Measurements from ENCODE around the gene SLC26A11.

The SLC26A11 gene

DNA sequence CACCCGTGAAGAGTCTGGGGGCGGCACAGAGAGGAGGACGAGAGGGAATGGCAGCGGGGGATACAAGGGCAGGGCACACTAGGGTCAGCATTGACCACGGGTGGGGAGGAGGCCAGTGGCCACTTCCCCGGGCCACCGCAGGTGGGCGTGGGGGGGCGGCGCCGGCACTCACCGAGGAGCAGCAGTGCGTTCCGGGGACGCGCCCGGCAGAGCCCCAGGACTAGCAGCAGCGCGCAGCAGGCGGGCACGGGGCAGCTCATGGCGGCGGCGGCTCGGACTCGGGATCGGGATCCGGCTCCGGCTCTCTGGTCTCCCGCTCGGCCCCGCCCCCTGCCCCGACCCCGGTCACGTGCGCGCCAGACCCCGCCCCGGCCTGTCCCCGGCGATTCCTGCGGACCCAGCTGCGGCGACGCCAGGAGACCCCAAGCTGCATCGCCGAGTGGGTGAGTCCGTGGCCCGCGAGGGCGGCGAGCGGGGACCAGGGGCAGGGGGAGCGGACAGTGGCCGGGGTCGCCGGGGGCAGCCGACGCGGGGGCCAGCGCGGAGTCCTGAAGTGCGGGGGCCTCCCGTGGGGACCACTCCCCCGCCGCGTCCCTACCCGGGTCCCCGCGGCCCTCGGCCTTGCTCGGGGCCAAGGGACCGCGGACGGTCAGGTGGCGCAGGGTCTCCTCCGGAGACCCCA lies at the start of gene SLC26A11, which contains the start of gene SGSH:
SLC26A11 (plus strand) TSS at position 374 of the 682 bp plus-strand sequence. CDS start 1,134 bp downstream, outside the sequence.
SGSH (minus strand) TSS at position 280 of the 682 bp plus-strand sequence; CDS start at position 260, 20 bp downstream.
- in situ Hi-C loops (cut with MboI; ENCODE audit: low sequenced_read_pairs): no loop called here

DNA sequence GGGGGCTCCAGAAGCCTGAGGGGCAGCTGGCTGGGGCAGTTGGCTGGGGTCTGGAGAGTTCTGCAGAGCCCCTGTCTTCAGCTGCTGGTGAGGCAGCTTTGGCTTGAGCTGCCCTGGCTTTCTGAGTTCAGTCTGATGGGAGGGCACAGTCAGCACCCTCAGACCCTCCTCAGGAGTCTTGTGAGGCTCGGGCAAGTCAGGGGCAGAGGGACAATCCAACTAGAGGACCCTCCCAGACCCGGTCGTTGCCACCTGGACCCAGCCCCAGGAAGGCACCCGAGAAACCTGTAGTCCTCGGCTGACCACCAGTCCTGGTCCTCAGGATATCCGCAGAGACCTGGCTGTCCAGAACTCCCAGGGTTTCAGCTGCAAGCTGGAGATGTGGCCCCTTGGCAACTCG lies 48.5 kb upstream of the SLC26A11 start:
- in situ Hi-C loops (cut with MboI; ENCODE audit: low sequenced_read_pairs): no loop called here

DNA sequence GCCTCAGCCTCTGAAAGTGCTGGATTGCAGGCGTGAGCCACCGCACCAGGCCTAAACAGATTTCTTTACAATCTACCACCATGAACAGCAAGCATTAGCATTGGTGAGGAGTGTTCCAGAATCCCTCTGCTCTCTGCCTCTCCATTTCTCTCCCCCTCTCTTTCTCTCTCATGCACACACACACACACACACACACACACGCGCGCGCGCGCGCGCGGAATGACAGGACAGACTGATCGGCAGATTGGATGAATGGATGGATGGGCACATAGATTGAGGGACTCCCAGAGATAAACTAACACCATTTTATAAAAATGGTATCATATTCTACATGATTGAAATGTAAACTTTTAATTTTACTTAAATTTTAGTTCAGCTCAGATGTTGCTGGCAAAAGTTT lies 47.1 kb upstream of the SLC26A11 start:
- in situ Hi-C loops (cut with MboI; ENCODE audit: low sequenced_read_pairs): no loop called here

DNA sequence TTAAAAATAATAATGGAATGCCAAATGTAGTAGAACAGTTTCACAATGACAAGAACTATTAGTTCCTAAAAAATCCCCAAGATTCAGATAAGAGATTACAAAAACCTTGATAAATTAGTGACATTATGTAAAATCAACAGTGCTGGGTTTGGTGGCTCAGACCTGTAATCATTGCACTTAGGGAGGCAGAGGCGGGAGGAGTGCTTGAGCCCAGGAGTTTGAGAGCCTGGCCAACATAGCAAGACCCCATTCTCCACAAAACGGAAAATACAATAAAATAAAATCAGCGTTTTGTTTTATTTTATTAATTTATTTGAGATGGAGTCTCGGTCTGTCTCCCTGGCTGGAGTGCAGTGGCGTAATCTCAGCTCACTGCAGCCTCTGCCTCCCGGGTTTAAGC lies 46.3 kb upstream of the SLC26A11 start:
- in situ Hi-C loops (cut with MboI; ENCODE audit: low sequenced_read_pairs): no loop called here

DNA sequence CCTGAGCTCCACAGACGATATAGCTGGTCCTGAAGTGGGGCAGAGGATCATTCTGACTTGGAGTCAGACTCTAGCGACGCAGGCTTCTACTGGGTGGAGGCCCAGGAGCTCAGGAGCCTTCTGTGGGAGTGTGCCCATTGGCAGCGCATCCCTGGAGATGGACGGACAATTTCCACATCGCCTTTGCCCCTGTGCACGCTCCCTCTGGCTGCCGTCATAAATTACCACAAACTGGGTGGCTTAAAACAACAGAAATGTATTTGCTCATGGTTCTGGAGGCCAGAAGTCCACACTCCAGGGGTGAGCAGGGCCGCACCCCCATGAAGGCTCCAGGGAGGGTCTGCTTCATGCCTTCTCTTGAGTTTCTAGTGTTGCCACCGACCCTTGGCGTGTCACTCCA lies 43.5 kb upstream of the SLC26A11 start:
- in situ Hi-C loops (cut with MboI; ENCODE audit: low sequenced_read_pairs): no loop called here

DNA sequence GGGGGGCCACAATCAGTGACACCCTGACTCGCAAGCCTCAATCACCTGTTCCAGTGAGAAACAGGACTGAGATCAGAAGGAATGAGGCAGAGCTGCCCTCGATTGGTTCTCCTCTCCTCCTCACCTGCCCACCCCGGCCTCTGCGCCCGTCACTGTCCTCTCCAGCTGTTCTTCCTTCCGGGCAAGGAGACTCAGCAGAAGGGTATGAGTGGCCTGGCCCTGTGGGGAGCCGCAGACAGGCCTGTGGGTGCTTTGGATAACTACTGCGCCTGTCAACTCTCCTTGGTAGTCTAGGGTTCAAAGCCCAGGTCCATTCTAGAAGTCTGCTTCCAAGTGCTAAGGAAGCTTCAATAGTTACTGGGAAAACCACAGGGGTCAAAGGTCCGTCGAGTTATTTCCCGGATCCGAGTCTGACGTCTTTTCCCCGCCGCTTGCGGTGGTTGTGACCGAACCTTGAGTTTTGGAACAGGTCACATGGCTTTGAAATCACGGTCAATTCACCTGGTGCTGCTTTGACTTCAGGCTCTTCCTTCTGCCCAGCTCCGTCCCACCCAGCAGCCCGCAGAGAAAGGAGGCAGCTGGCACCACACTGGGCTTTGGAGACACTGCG lies 42.1 kb upstream of the SLC26A11 start:
- in situ Hi-C loops (cut with MboI; ENCODE audit: low sequenced_read_pairs): no loop called here

DNA sequence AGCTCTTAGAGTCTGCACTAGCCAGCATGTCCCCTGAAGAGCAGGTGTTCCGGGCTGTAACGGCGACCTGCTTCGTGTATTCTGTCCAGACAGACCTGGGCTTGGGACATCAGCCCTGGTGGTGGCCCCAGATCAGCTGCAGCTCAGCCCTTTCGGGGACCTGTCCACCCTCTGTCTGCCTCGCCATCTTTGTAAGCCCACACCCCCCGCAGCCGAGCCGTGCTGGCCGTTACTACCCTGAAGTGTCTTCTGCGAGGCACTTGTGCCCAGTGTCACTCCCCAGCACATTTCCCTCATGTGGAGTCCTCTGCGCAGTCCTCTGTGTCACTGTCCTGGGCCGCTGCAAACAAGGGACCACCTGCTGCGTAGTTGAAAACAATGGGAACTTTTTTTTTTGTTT lies 40.0 kb upstream of the SLC26A11 start:
- in situ Hi-C loops (cut with MboI; ENCODE audit: low sequenced_read_pairs): no loop called here

DNA sequence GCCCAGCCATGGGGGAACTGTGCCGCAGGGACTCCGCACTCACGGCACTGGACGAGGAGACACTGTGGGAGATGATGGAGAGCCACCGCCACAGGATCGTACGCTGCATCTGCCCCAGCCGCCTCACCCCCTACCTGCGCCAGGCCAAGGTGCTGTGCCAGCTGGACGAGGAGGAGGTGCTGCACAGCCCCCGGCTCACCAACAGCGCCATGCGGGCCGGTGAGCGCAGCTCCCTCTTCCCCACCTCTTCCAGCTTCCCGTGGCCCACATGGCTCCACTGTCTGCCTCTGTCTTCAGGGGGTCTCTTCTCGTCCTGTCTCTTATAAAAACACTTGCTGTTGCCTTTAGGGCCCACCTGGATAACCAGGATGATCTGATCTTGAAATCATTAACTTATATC lies 38.8 kb upstream of the SLC26A11 start:
- in situ Hi-C loops (cut with MboI; ENCODE audit: low sequenced_read_pairs): no loop called here

DNA sequence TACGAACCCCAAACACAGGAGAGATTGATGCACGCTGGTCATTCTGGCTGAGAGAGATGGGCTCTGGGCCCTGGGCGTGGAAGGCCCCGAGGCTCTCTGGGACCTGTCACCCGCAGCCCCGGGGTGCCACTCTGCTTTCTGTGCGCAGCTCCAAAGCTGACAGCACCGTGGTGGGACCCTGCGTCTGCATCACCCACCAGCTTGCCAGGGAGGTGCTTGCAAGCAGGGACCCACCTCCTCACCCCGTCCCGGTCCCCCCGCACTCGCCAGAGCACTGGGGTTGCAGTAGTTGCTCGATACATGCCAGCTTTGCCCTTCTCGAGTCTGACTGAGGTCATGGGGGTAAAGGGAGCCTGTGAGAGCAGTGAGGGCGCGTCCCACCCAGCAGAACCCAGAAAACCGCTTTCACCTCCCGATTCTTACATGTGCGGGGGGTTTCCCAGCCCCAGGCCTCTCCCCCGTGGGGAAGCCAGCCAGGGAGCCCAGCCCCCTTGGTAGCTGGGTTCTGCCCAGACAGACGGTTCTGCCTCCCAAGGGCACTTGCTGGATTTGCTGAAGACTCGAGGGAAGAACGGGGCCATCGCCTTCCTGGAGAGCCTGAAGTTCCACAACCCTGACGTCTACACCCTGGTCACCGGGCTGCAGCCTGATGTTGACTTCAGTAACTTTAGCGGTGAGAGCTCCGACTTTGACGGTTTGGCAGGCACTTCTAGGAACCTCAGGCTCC lies 37.9 kb upstream of the SLC26A11 start:
- in situ Hi-C loops (cut with MboI; ENCODE audit: low sequenced_read_pairs): no loop called here

DNA sequence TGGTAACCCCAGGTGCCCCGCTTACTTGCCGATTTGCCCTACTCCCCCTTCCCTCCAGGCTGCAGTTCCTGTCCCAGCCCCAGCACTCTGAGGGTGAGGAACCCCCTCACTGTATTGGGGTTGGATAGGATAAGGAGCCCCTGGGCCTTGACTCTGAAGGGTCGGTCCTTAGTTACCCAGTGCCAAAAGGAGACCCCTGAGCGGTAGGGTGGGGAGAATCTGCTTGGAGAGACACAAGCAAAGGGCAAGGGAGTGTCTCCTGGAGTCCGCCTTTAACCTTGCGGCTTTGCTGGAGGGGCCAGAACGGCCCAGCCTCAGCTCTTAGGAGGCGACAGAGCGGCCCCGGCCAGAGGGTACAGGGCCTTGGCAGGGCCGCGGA lies 37.4 kb upstream of the SLC26A11 start:
- in situ Hi-C loops (cut with MboI; ENCODE audit: low sequenced_read_pairs): no loop called here

DNA sequence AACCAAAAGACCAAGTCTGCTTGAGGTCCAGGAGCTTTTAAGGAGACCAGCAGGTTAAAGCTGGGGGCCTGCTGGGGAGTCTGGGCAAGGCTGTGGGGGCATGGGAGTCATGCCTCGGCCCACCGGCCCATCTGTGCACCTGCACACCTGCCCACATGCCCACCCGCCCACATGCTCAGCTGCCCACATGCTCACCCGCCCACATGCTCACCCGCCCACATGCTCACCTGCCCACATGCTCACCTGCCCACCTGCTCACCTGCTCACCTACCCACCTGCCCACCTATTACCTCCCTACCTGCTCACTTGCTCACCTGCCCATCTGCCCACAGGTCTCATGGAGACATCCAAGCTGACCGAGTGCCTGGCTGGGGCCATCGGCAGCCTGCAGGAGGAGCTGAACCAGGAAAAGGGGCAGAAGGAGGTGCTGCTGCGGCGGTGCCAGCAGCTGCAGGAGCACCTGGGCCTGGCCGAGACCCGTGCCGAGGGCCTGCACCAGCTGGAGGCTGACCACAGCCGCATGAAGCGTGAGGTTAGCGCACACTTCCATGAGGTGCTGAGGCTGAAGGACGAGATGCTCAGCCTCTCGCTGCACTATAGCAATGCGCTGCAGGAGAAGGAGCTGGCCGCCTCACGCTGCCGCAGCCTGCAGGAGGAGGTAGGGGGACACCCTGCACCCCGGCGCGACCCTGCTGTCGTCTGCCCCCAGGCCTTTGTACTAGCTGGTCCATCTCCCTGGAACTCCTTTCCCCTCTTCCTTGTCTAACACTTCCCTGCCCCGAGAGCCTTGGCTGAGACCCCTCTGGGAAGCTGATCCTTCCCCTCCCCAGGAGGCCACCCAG lies 36.4 kb upstream of the SLC26A11 start:
- in situ Hi-C loops (cut with MboI; ENCODE audit: low sequenced_read_pairs): no loop called here

DNA sequence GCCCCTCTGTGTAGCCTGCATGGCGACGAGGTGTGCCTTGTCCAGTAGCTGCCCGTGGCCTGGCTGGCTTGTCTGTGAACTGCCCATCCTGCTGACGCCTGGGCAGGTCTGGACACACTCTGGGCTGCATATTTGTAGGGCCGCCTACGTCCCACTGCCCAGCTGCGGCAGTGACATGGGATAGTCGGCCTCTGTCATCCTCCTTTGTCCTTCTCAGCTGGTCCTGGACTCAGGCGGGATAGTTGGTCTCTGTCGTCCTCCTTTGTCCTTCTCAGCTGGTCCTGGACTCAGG lies 35.9 kb upstream of the SLC26A11 start:
- in situ Hi-C loops (cut with MboI; ENCODE audit: low sequenced_read_pairs): no loop called here

DNA sequence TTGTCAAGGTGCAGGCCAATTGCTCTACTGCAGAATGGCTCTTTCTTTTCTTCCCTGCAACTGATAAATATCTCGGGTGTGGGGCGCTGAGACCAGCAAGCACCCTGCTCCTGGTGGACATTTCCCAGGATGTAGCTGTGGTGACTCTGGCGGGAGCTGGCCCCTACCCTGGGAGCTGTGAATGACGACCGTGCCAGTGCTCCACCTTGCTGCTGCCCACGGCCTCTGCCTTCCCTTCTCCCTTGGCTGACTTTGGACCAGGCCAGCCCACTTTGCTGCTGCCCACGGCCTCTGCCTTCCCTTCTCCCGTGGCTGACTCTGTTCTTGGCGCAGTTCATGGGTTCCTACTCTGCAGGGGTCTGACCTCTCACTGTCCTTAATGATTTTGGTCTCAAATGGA lies 34.3 kb upstream of the SLC26A11 start:
- in situ Hi-C loops (cut with MboI; ENCODE audit: low sequenced_read_pairs): no loop called here

DNA sequence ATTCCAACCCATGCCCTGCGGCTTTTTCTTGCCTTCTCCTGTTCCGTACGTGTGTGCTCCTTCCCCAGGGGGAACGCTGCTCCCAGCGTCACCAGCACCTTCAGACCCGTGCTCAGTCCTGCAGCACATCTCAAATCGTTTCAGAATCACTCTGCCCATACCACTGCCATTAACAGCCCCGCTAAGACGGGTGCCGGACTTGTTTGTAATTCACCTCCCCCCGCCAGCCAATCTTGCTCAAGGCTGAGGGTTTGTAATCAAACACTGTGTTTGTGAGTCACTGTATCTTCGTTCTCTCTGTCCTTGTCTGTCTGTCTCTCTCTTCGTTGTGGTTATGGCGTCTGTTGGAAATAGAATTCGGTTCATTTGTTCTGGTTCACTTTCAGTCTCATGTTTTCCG lies 33.1 kb upstream of the SLC26A11 start:
- in situ Hi-C loops (cut with MboI; ENCODE audit: low sequenced_read_pairs): no loop called here

DNA sequence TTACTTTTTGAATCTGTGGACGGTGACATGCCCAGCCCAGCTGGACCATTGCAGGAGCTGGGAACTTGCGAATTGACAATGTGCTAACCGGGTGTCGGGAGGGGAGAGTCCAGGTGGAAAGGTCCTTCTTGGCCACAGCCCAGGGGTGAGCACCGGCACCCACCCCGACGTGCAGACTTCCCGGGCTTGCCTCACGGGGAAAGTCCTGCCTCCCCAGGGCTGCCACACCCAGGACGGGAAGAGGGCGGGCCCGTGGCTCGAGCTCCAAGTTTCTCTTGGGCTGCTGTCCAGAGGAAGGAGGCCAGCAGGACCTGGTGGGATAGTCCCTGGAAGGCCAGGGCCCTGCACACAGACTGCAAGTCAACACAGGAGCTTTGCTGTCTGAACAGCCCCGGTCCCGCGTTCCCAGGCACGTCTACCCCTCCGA lies 32.7 kb upstream of the SLC26A11 start:
- in situ Hi-C loops (cut with MboI; ENCODE audit: low sequenced_read_pairs): no loop called here

DNA sequence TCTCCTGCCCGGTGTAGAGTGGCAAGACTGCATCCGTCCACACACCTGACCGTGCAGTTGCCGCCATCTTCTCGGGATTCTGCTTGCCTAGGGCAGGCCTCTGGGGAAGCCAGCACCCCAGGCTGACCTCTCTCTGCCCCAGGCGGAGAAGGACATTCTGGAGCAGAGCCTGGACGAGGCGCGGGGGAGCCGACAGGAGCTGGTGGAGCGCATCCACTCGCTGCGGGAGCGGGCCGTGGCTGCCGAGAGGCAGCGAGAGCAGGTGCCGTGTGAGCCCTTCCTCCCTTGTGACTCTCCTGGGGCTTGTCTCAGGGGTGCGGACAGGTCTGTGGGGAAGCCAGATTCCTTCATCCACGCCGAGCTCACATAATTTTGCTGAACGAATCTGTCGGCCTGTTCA lies 30.6 kb upstream of the SLC26A11 start:
- in situ Hi-C loops (cut with MboI; ENCODE audit: low sequenced_read_pairs): no loop called here

DNA sequence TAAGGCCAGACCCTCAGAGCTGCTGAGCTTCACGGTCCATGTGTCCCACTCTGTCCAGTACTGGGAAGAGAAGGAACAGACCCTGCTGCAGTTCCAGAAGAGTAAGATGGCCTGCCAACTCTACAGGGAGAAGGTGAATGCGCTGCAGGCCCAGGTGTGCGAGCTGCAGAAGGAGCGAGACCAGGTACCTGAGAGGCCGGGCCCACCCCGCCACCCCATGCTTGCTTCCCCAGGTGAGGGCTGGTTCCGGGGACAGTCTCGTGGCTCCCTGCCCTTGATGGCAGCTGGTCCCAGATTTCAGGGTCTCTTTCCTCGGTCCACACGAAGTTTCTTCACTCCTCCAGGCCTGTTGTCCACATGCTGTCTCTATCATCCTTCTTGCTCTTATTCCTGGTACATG lies 29.5 kb upstream of the SLC26A11 start:
- in situ Hi-C loops (cut with MboI; ENCODE audit: low sequenced_read_pairs): no loop called here

DNA sequence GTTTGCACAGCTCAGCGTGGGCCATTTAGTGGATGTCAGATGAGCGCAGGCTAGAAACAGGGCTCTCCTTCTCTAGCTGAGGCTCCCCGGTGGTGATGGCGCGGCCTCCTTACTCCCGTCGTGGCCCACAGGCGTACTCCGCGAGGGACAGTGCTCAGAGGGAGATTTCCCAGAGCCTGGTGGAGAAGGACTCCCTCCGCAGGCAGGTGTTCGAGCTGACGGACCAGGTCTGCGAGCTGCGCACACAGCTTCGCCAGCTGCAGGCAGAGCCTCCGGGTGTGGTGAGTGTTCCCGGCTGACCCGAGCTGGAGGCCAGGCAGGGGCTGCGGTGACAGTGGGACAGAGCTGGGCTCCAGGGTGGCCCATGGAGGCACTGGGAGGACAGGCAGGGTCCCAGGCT lies 29.0 kb upstream of the SLC26A11 start:
- in situ Hi-C loops (cut with MboI; ENCODE audit: low sequenced_read_pairs): no loop called here

DNA sequence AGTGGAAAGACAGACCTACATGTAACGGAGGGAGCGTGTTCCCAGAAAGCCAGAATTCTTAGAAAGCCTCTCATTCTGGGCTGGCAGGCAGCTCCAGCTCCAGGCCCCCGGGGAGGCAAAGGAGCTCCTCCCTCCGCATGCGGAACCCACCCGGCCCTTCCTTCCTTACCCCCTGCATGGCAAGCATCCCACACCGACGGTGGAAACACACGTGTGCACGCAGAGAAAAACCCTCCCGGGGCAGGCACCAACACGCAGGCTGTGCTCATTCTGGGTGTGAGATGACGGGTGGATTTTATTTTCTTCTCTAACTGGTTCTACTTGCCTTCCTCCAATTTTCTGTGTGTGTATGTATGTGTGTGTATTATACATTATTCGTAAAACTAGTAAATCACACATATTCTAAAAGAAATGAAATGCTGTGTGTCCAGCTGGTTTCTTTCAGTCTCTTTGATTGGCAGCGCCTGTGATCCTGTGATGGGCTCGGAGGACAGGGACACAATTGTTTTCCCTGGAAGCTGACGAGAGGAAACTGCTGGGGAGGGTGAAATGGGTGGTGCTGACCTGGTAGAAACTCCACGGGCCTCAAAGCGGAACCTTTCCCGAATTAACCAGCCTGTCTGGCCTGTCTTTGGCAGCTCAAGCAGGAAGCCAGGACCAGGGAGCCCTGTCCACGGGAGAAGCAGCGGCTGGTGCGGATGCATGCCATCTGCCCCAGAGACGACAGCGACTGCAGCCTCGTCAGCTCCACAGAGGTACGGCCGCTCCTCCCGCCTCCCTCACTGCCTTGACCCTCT lies 28.2 kb upstream of the SLC26A11 start:
- in situ Hi-C loops (cut with MboI; ENCODE audit: low sequenced_read_pairs): no loop called here

DNA sequence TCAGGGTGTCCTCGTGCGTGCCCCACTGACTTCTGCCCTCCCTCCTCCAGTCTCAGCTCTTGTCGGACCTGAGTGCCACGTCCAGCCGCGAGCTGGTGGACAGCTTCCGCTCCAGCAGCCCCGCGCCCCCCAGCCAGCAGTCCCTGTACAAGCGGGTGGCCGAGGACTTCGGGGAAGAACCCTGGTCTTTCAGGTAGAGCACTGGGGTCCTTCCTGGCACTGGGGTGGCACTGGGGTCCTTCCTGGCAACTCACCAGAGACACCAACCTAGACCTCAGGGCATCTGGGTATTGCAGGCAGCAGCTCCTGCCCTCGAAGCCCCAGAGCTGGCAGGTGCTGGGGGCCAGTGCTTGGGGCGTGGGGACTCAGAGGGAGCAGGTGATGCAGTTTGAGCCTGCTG lies 25.1 kb upstream of the SLC26A11 start:
- in situ Hi-C loops (cut with MboI; ENCODE audit: low sequenced_read_pairs): no loop called here

Data from hTERT RPE-1 (cell line).